Measurements from ENCODE around the gene DPEP2NB.
A peak's percentile ranks its signal among the peaks of the same experiment; 100 is the strongest.

The DPEP2NB gene

GRCh38 chr16:67964477-67965131 lies 51.1 kb downstream of the DPEP2NB start:
- Histone ChIP-seq H3K36me3 (ENCODE audit: control insufficient read depth in 2 of 2, insufficient read depth in 1 of 2, low read length in 2 of 2) (peaks cover 0 to 65% of the 10 kb centered on the region in 2 experiments; a peak in 2 of 3 replicates), H3K27ac (ENCODE audit: extremely low read depth, low read depth, low read length) (no peak overlapping the region), H3K4me1 (ENCODE audit: control insufficient read depth, insufficient read depth, low read length) (no peaks in the 10 kb centered on the region; the same call in none of the 2 replicates), H3K4me3 (ENCODE audit: low read depth, low read length) (no peak overlapping the region), H3K9me3 (ENCODE audit: control insufficient read depth, insufficient read depth, low read depth, low read length) (no peaks in the 10 kb centered on the region)
- POLR2A ChIA-PET = interaction anchor here (0.7 to 1.3 kb wide), 2 partner anchors 17 to 58 kb away, joined by 3 to 4 read pairs; partner anchors contain the start of genes DDX28 and DUS2
- CTCF ChIA-PET = interaction anchor here (0.6 kb wide), 2 partner anchors 29 to 176 kb away, joined by 3 read pairs; no protein-coding TSS in a partner anchor
- TF ChIP-seq ZNF514 (tag by site-specific recombination; IDR thresholded peaks at IDR 0.05) (no peak), KLF9 (tag by site-specific recombination; IDR thresholded peaks at IDR 0.05; ENCODE audit: low read depth) (no peak), MEIS1 (CRISPR knock-in tag; IDR thresholded peaks at IDR 0.05; ENCODE audit: borderline replicate concordance) (no peak), ZNF670 (tag by site-specific recombination; IDR thresholded peaks at IDR 0.05; ENCODE audit: low read depth) (no peak), ZNF16 (tag by site-specific recombination; IDR thresholded peaks at IDR 0.05; ENCODE audit: low read depth) (no peak), ZNF629 (tag by site-specific recombination; IDR thresholded peaks at IDR 0.05) (no peak), PRDM4 (tag by site-specific recombination; IDR thresholded peaks at IDR 0.05) (peak; percentile 77), ZNF473 (tag by site-specific recombination; IDR thresholded peaks at IDR 0.05) (no peak), ZNF341 (tag by site-specific recombination; IDR thresholded peaks at IDR 0.05; ENCODE audit: low read depth) (no peak), ZNF214 (tag by site-specific recombination; IDR thresholded peaks at IDR 0.05; ENCODE audit: borderline replicate concordance) (no peak), ZNF664 (tag by site-specific recombination; IDR thresholded peaks at IDR 0.05) (no peak), ZSCAN16 (tag by site-specific recombination; IDR thresholded peaks at IDR 0.05) (no peak), ZNF677 (tag by site-specific recombination; IDR thresholded peaks at IDR 0.05) (no peak), ZNF146 (tag by site-specific recombination; IDR thresholded peaks at IDR 0.05) (no peak), ZNF521 (tag by site-specific recombination; IDR thresholded peaks at IDR 0.05) (no peak), ZNF112 (tag by site-specific recombination; IDR thresholded peaks at IDR 0.05) (no peak), ZNF518A (tag by site-specific recombination; conservative IDR thresholded peaks at IDR 0.05; ENCODE audit: low read depth) (no peak), ZIC2 (tag by site-specific recombination; IDR thresholded peaks at IDR 0.05) (0 out of 2 replicates have a peak, but pooled peaks have one; percentile 33), ZSCAN23 (tag by site-specific recombination; IDR thresholded peaks at IDR 0.05) (no peak), ZBTB8A (tag by site-specific recombination; IDR thresholded peaks at IDR 0.05) (no peak), ZNF701 (tag by site-specific recombination; IDR thresholded peaks at IDR 0.05) (no peak), ZNF10 (tag by site-specific recombination; IDR thresholded peaks at IDR 0.05) (0 out of 2 replicates have a peak, but pooled peaks have one; percentile 14), BCL11B (tag by site-specific recombination; IDR thresholded peaks at IDR 0.05; ENCODE audit: low read depth) (no peak), ZNF488 (tag by site-specific recombination; IDR thresholded peaks at IDR 0.05) (no peak)
- TF ChIP-seq, protein P1, sequence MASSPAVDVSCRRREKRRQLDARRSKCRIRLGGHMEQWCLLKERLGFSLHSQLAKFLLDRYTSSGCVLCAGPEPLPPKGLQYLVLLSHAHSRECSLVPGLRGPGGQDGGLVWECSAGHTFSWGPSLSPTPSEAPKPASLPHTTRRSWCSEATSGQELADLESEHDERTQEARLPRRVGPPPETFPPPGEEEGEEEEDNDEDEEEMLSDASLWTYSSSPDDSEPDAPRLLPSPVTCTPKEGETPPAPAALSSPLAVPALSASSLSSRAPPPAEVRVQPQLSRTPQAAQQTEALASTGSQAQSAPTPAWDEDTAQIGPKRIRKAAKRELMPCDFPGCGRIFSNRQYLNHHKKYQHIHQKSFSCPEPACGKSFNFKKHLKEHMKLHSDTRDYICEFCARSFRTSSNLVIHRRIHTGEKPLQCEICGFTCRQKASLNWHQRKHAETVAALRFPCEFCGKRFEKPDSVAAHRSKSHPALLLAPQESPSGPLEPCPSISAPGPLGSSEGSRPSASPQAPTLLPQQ (tag by site-specific recombination; IDR thresholded peaks at IDR 0.05) = no peak
- TF ChIP-seq, protein P2, sequence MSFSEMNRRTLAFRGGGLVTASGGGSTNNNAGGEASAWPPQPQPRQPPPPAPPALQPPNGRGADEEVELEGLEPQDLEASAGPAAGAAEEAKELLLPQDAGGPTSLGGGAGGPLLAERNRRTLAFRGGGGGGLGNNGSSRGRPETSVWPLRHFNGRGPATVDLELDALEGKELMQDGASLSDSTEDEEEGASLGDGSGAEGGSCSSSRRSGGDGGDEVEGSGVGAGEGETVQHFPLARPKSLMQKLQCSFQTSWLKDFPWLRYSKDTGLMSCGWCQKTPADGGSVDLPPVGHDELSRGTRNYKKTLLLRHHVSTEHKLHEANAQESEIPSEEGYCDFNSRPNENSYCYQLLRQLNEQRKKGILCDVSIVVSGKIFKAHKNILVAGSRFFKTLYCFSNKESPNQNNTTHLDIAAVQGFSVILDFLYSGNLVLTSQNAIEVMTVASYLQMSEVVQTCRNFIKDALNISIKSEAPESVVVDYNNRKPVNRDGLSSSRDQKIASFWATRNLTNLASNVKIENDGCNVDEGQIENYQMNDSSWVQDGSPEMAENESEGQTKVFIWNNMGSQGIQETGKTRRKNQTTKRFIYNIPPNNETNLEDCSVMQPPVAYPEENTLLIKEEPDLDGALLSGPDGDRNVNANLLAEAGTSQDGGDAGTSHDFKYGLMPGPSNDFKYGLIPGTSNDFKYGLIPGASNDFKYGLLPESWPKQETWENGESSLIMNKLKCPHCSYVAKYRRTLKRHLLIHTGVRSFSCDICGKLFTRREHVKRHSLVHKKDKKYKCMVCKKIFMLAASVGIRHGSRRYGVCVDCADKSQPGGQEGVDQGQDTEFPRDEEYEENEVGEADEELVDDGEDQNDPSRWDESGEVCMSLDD (tag by site-specific recombination; IDR thresholded peaks at IDR 0.05) = no peak

Measured in HEK293 (cell line).